NCI-H1930 (cell line): ENCODE data around the gene IFIT1.
"Not testable (repeated sequence)": the region's sequence is repeated elsewhere in the genome, so short reads cannot be mapped to it uniquely, and the experiment has no call there.

ENCODE experiments used
- DNase-seq, 2 experiments: peaks; one replicate each; lab custom pipeline; 2025; lab: John Stamatoyannopoulos, UW

Gene IFIT1

GRCh38 chr10:89391907-89392756, at the start of gene IFIT1:
Gene IFIT1 (plus strand): TSS chr10:89392623. CDS start chr10:89392713, 90 bp downstream.
- DNase-seq = no peak

- no peak for DNase-seq
These were observed 49.2 kb upstream of the IFIT1 start for GRCh38 chr10:89343089-89343767.

GRCh38 chr10:89344156-89344555, 48.3 kb upstream of the IFIT1 start:
- DNase-seq = no peak

- DNase-seq = no peak
These were observed 46.9 kb upstream of the IFIT1 start for GRCh38 chr10:89345367-89346000.

- no peak for DNase-seq
These were observed 45.8 kb upstream of the IFIT1 start for GRCh38 chr10:89346405-89347254.

GRCh38 chr10:89347701-89348457, 44.5 kb upstream of the IFIT1 start:
- DNase-seq = no peak

GRCh38 chr10:89348481-89348880, 43.9 kb upstream of the IFIT1 start:
- DNase-seq = no peak

GRCh38 chr10:89348975-89349374, 43.4 kb upstream of the IFIT1 start:
- no peak for DNase-seq

- DNase-seq = not testable (repeated sequence)
These were observed 41.6 kb upstream of the IFIT1 start for GRCh38 chr10:89350631-89351315.

GRCh38 chr10:89351412-89351779, 41.0 kb upstream of the IFIT1 start:
- no peak for DNase-seq

- no peak for DNase-seq
These were observed 40.4 kb upstream of the IFIT1 start for GRCh38 chr10:89351780-89352597.

GRCh38 chr10:89352802-89353201, 39.6 kb upstream of the IFIT1 start:
- DNase-seq = no peak

GRCh38 chr10:89355394-89355931, 37.0 kb upstream of the IFIT1 start:
- DNase-seq = no peak

- DNase-seq = no peak
These were observed 35.3 kb upstream of the IFIT1 start for GRCh38 chr10:89357096-89357495.

- DNase-seq = no peak
These were observed 34.4 kb upstream of the IFIT1 start for GRCh38 chr10:89357975-89358374.

- DNase-seq = no peak
These were observed 32.3 kb upstream of the IFIT1 start for GRCh38 chr10:89360157-89360556.

- no peak for DNase-seq
These were observed 29.5 kb upstream of the IFIT1 start for GRCh38 chr10:89362929-89363328.

- no peak for DNase-seq
These were observed 28.5 kb upstream of the IFIT1 start for GRCh38 chr10:89363729-89364442.

GRCh38 chr10:89364531-89364930, 27.9 kb upstream of the IFIT1 start:
- DNase-seq = no peak
